GM18951 (cell line): ENCODE results near the gene TP63.

Source experiments
- POLR2A ChIP-seq: IDR thresholded peaks from 4 replicates; pipeline ENCODE4 v1.6.1; 2011; ENCODE audit warnings: mild to moderate bottlenecking; ENCODE audit not compliant: insufficient read length, insufficient read depth; ENCODE audit errors: extremely low read depth
- in situ Hi-C: fragments of 300-500 bp; cut with MboI; formaldehyde crosslinking; loops from one replicate; pipeline ENCODE4 v1.12.0; 2022; ENCODE audit warnings: low sequenced_read_pairs, mixed read lengths, inconsistent platforms; ENCODE audit not compliant: unreplicated experiment

The TP63 gene

DNA sequence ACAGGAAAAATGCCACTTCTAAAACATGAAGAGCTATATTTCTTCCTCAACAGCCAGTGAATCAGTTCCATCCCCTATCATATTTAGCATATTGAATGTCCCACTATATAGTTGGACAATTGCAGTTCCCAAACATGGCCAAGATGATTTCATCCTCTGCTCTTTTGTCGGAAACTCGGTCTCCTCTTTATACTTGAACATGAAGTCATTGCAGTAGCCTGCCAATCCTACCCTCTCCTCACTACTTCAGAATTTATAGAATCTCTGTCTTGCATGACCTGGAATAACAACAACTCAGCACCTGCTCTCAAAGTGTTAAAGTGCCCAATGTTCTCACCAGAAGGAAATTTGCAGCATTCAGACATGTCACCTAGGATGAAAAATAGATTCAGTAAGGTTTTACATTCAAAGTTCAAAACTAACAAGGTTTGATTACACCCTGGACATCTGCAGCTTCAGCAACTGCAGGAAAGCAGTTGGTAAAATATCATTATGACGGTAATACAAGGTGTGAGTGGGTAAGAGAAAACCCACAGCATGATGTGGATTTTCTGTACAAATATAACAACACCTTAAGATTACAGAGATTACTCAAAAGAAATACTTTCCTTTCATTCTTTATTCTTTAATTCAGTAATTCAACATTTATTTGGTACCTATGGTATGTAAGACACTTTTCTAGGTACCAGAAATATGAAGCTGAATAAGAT, 52.5 kb downstream of the TP63 start:
- no peak for TF ChIP-seq POLR2A
- in situ Hi-C loops = no loop called here

DNA sequence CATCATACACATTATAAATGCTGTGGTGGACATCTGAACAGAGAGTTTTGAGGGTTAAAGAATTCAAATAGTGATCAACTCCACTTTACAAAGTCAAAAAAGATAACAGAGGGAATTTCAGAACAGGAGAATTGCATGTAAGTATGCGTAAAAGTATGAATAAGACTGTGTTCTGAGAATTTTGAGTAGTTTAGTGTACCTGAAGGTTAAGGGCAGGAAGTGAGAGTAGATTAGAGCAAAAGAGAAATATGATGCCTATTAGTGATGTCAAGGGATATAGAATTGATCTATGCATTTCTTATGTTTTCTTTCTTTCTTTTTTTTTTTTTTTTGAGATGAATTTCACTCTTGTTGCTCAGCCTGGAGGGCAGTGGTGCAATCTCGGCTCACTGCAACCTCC, 53.1 kb downstream of the TP63 start:
- no peak for TF ChIP-seq POLR2A
- in situ Hi-C loops = no loop called here

DNA sequence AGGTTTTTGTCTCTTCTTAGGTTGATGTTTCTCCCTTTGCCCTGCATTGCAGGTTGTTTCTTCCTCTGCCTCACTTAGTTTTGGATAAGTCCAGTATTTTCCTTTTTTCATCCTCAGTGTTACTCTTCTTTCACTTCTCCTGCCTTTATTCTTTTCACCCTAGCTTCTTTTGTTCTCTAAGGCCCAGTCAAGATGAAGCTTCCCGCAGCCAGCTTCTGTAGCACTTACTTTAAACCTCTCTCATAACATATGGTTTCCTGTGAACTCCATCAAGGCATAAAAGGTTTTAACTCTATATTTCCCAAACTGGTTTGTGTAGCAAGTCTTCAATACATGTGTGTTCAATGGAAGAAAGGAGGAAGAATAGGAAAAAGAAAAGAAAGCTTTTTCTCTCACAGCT, 54.1 kb downstream of the TP63 start:
- in situ Hi-C loops = no loop called here

DNA sequence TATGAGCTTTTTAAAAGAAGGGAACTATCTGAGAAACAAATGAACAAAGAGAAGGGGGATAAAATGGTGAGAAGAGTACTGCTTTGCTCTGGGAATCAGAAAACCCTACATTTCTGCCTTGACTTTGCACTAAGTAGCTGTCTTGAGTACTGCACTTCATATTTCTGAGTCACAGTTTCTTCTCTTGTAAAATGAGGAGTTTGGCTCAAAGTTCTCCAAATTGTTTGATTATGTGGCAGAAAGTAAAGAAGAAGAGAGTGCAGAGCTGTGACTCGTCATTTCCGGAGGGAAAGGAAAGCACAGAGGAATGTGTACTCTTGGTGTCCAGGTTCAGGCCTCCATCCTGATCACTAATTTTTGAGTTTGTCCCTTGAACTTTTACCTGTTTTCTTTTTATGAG, 54.7 kb downstream of the TP63 start:
- in situ Hi-C loops = no loop called here

More for the DNA sequence above, 54.1 kb downstream of the TP63 start:
- TF ChIP-seq POLR2A = no peak

DNA sequence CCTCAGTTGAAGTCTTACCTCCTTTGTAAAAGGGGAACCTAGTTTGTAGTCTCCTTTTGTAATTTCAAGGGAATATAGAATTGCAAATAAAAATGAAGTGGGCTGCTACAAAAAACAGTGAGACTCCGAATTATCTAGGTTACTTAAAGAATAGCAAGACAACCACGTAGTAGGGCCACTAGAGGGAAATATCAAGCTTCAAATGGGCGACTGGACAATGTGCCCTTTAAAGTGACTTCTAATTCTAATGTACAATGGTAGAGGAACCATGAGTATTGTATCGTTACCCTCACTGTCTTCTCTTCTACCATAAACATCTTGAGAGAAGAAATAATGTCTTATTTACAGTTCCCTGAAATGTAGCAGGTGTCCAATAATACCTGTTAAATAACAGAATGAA, 56.3 kb downstream of the TP63 start:
- no peak for TF ChIP-seq POLR2A
- in situ Hi-C loops = no loop called here

More for the DNA sequence above, 54.7 kb downstream of the TP63 start:
- TF ChIP-seq POLR2A = no peak

DNA sequence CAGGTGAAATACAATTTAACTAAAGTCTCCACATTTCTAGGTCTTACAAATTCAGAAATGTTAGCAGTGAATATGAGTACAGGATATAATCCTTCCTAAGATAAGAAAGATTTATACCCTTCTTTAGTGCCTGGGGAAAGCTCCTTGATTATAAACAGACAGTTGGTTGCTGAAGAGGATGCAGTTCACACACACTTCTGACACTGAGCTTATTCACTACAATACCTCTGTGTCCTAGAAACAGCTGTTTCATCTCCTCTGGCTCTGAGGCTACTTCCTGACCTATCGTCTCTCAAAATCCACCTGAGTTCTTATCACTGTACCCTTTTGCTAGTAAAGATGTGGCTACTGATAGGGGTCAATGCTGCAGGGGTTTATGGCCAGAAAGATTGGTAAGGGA, 57.1 kb downstream of the TP63 start:
- in situ Hi-C loops = no loop called here
- no peak for TF ChIP-seq POLR2A

DNA sequence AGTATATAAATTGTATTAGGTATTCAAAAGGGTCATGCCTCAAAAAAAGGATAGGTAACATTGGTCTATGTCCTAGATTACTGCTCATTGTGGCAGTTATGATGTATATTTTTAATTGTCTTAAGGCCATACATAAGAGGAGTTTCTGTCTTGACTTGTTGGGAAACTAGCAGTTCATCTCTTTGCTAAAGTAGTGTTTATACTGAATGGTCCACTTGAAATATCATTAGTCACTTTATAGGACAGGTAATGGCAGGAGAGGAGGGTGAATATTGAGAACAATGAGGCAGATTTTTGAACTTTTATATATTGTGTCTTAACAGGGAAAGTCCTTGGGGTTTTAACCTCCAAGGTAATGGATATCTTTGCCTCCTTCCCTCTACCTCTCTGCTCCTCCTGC, 58.4 kb downstream of the TP63 start:
- in situ Hi-C loops = no loop called here

DNA sequence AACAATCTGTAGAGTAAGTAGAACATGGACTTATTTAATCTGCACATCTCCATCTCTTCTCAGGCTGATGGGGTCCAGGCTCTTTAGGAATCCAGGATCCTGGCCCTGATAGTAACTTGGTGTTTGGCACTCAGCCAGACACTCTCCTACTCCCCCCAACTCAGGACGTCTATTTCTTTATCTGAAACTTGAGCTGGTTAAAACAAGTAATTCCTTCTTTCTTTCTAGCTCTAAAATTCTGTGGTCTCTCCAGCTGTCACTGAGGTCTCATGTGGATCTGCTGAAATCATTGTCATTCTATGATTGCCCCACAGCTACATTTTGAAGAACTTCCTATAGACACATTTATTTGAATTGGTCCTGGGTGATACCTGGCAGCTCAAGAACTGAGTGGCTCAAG, 59.0 kb downstream of the TP63 start:
- in situ Hi-C loops = no loop called here
- no peak for TF ChIP-seq POLR2A

More for the DNA sequence above, 58.4 kb downstream of the TP63 start:
- no peak for TF ChIP-seq POLR2A

DNA sequence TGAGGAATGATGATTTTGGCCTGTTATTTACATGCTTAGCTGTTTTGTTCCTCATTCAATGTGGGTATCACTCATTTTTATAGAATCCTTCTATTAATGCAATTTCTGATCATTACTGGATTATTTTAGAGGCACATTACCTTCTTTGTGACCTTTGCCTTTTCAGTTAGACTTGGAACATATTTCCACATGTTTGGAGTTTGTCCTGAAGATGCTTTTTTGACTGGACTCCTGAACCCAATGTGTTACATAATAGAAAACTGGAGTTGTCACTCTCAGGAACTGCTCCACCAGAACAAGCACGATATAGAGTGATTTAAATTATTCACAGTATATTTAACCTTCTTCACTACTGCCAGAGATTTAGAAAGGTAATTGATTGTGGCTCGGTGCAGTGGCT, 59.5 kb downstream of the TP63 start:
- TF ChIP-seq POLR2A = no peak
- in situ Hi-C loops = no loop called here

DNA sequence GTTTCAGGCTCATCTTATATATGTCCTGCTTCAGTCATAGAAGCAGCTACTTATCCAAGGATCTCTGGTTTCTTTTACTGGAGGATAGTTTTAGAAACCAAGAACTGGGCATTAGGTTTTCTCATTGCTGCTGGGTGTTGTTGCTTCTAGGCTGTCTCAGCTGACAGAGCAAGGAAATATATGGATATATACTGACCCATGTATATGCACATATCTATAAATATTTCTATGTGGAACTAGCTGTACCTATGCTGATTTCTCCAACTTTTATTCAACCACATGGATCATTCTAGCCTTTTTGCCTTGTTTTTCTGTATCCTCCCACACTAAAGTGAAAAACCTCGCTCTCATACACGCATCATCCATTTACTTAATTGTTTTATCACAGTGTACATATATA, 64.2 kb downstream of the TP63 start:
- no peak for TF ChIP-seq POLR2A
- in situ Hi-C loops = no loop called here

DNA sequence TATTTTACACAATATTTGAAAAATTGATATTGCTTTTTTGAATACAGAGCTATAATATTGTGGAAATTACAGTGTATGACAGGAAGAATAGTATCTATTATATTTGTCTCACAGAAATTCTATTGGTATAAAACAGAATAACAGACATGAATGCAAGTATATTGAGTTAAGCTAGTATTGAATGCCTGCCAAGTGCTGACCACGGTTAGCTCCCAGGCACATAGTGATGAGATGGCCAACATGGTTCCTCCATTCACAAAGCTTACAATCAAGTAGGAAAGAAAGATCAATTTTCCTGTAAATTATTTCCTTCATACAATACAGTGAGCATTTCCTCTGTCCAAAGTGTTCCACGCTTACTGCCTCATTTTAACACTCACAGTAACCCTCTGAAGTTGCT, 67.6 kb downstream of the TP63 start:
- no peak for TF ChIP-seq POLR2A
- in situ Hi-C loops = no loop called here

DNA sequence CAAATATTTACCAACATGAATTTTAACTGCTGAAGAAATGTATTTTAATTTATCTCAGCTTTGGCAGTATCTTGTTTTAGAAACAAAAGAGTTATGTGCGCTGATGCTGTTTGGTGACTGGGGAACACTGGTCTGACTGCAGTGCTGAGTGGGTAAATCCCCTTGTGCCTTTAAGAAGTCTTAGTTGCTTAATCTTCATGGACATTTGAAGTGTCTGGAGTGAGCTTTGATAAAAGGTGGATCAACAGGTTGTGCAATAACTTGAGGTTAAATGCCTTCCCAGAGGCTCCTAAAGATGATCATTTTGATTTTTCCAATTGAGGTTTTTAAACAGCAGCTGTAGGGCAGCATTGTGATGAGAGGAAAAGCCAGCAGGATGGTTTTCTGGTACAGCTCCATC, 68.7 kb downstream of the TP63 start:
- TF ChIP-seq POLR2A = no peak
- in situ Hi-C loops = no loop called here

DNA sequence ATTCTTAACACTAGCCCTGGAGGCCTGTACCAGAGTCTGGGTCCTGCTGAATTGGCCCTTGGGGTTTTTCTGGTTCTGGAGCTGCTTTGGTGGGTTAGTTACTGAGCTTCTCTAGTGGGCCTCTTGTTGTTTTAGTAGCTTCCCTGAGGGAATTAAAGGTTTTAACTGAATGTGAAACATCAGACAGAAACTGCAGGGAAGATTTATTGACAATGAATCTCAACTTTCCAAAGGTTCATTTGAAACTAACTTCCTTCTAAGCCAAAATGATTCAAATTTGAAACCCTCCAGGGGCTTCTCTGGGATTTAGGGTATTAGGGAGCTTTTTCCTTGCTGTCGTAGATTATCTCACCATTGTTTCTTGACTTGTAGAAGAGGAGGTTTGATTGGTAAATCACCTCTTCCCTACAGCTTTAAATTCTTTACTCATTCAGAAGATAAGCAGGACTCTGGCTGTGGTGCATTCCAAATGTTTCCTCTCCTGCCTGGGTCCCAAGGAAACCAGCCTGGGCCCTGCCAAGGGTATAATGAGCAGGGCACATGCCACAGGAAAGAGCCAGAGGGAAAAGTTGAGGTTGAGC, 71.0 kb downstream of the TP63 start:
- no peak for TF ChIP-seq POLR2A
- in situ Hi-C loops = no loop called here

DNA sequence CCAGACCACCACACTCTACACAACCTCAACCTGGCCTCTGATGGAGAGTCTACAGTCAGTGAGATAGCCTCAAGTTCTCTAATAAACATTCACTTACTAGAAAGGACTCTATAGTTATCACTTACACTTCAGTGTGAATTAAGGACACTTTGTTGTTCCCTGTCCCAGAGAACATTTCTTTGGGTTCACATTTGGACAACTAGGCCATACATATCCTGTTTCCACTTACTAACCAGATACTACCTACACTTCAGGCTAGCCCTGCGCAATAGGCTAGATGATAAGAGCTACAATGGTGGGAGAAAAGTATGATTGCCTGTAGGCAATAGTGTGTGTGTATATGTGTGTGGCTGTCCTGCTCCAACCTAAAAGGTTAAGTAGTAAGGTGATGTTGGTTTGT, 72.7 kb downstream of the TP63 start:
- in situ Hi-C loops = no loop called here
- TF ChIP-seq POLR2A = no peak
